Endothelial cell of umbilical vein (primary cell): ENCODE results near the gene PNPLA2. TPM values are rescaled to one million over a fixed set of nuclear protein-coding genes. Genes with fewer than 3 reads are reported as not detected.

ENCODE experiments used
- BruUV-seq: library from RNA; stranded (reverse); fragments of 400-500 nt; replicated peaks from 2 replicates; lab custom pipeline; 2021; lab: Mats Ljungman, UMichigan
- CTCF ChIA-PET: fragments of 300-600, 350-600 bp; sonication (Branson Sonifier 250); formaldehyde crosslinking; loops from one replicate; lab custom pipeline; 2021; ENCODE audit warnings: antibody characterized with exemption, inconsistent platforms; lab: Charles Lee
- POLR2A ChIA-PET: fragments of 300-600, 350-600 bp; sonication (Branson Sonifier 250); formaldehyde crosslinking; loops from one replicate; lab custom pipeline; 2021; ENCODE audit warnings: antibody characterized with exemption, inconsistent platforms; lab: Charles Lee
- DNase-seq: peaks from one replicate; pipeline ENCODE4 v3.0.0-alpha.2; 2011; ENCODE audit warnings: low read depth, low spot score
- FAIRE-seq: peaks from 2 replicates; lab custom pipeline; 2011; peaks lifted over from hg19 to GRCh38; lab: Jason Lieb, UNC
- H2AFZ ChIP-seq: 2 replicates; pipeline ENCODE4 v1.6.0; 2012; ENCODE audit warnings: low read depth, low read length, control low read depth, inconsistent platforms
- H3K27ac ChIP-seq: 2 replicates; pipeline ENCODE4 v1.5.1; 2011; ENCODE audit warnings: low read depth, mild to moderate bottlenecking, control low read depth, low read length, moderate library complexity; ENCODE audit not compliant: insufficient read depth
- H3K27me3 ChIP-seq, 2 experiments: 2 replicates each; pipeline versions ENCODE4 v1.6.0 to v1.6.1; 2011; ENCODE audit warnings: low read length in 2 of 2, mixed read lengths in 1 of 2; ENCODE audit not compliant: control insufficient read depth in 2 of 2, insufficient read depth in 2 of 2
- H3K36me3 ChIP-seq, 2 experiments: 2 replicates in 1 of 2; 3 replicates in 1 of 2; pipeline ENCODE4 v1.5.1; 2011; ENCODE audit warnings: low read length in 2 of 2, mild to moderate bottlenecking in 1 of 2, moderate library complexity in 1 of 2; ENCODE audit not compliant: control insufficient read depth in 2 of 2, insufficient read depth in 2 of 2; ENCODE audit errors: extremely low read depth in 1 of 2
- H3K4me1 ChIP-seq: 3 replicates; pipeline ENCODE4 v1.5.1; 2011; ENCODE audit warnings: mild to moderate bottlenecking, low read length; ENCODE audit not compliant: control insufficient read depth, insufficient read depth; ENCODE audit errors: extremely low read depth
- H3K4me2 ChIP-seq: 2 replicates; pipeline ENCODE4 v1.6.1; 2011; ENCODE audit warnings: low read length, control low read depth, mixed read lengths; ENCODE audit not compliant: insufficient read depth
- H3K4me3 ChIP-seq, 3 experiments: fragments of 200-600 bp in 1 of 3; sonication (generic), shearing (Covaris generic) in 1 of 3; replicated peaks in 1 of 3; 2 replicates each; pipeline ENCODE4 v1.5.1; 2011 to 2016; ENCODE audit warnings: control low read depth in 3 of 3, low read length in 3 of 3, mild to moderate bottlenecking in 2 of 3, inconsistent platforms in 1 of 3, low read depth in 1 of 3, moderate library complexity in 1 of 3; ENCODE audit not compliant: insufficient read depth in 1 of 3
- H3K79me2 ChIP-seq: 2 replicates; pipeline ENCODE4 v1.6.0; 2012; ENCODE audit warnings: low read length, inconsistent platforms; ENCODE audit not compliant: control insufficient read depth, insufficient read depth
- H3K9ac ChIP-seq: replicated peaks from 2 replicates; pipeline ENCODE3; 2011; ENCODE audit warnings: low read length, control low read depth; ENCODE audit not compliant: insufficient read depth; ENCODE audit errors: extremely low read depth
- H3K9me1 ChIP-seq: replicated peaks from 3 replicates; pipeline ENCODE4 v1.6.0; 2011; ENCODE audit warnings: mild to moderate bottlenecking, low read length; ENCODE audit not compliant: control insufficient read depth, insufficient read depth; ENCODE audit errors: extremely low read depth
- H3K9me3 ChIP-seq: replicated peaks from 2 replicates; pipeline ENCODE4 v1.5.1; 2012; ENCODE audit warnings: low read length, inconsistent platforms; ENCODE audit not compliant: control insufficient read depth, insufficient read depth
- H4K20me1 ChIP-seq: replicated peaks from 2 replicates; pipeline ENCODE3; 2011; ENCODE audit warnings: mild to moderate bottlenecking, low read length; ENCODE audit not compliant: control insufficient read depth, insufficient read depth; ENCODE audit errors: extremely low read depth
- EZH2 ChIP-seq: IDR thresholded peaks from 2 replicates; pipeline ENCODE4 v1.6.1; 2012; ENCODE audit warnings: borderline replicate concordance, low read depth, mild to moderate bottlenecking, moderate library complexity, low read length, inconsistent platforms; ENCODE audit not compliant: severe bottlenecking
- FOS ChIP-seq: IDR thresholded peaks from 2 replicates; pipeline ENCODE4 v1.6.1; 2011; ENCODE audit warnings: mild to moderate bottlenecking, low read length, moderate library complexity, borderline replicate concordance; ENCODE audit not compliant: insufficient read depth
- GATA2 ChIP-seq: IDR thresholded peaks from 2 replicates; pipeline ENCODE4 v1.7.0; 2011; ENCODE audit warnings: low read depth, mild to moderate bottlenecking, moderate library complexity, mixed read lengths, low read length; ENCODE audit not compliant: insufficient read length, insufficient read depth
- JUN ChIP-seq: IDR thresholded peaks from 2 replicates; pipeline ENCODE4 v1.6.1; 2011; ENCODE audit warnings: borderline replicate concordance, low read depth; ENCODE audit not compliant: insufficient read length, insufficient read depth
- MAX ChIP-seq: IDR thresholded peaks from 2 replicates; pipeline ENCODE4 v1.6.1; 2011; ENCODE audit not compliant: insufficient read depth, insufficient read length
- MYC ChIP-seq: IDR thresholded peaks from one replicate; pipeline ENCODE4 v1.6.1; 2011; ENCODE audit warnings: mild to moderate bottlenecking, low read depth, low read length
- POLR2A ChIP-seq: IDR thresholded peaks from 2 replicates; pipeline ENCODE4 v1.6.1; 2012; ENCODE audit warnings: low read depth, mild to moderate bottlenecking, control low read depth, low read length
- POLR2AphosphoS5 ChIP-seq: IDR thresholded peaks from 2 replicates; pipeline ENCODE4 v1.6.1; 2012; ENCODE audit warnings: low read depth, mild to moderate bottlenecking, control low read depth, low read length, moderate library complexity; ENCODE audit not compliant: insufficient read depth
- dilution Hi-C: fragments of 300-500 bp; cut with MboI; formaldehyde crosslinking; loops from one replicate; pipeline ENCODE4 v1.15.0; 2019; ENCODE audit warnings: low sequenced_read_pairs; ENCODE audit not compliant: extremely low pct_ligation_motif_present
- intact Hi-C: fragments of 100-400 bp; cut with micrococcal nuclease; formaldehyde crosslinking; loops from one replicate; pipeline ENCODE4 v1.10.0; 2022
- polyA plus RNA-seq, 4 experiments: library from polyadenylated mRNA; depleted of rRNA in 3 of 4; stranded (reverse) in 3 of 4; unstranded in 1 of 4; fragments of >200 nt; gene quantifications; 2 replicates each; pipeline versions ENCODE4 v1.2.1 to v1.2.3, GENCODE V29; 2011 to 2012; ENCODE audit warnings: missing spikeins in 1 of 4
- total RNA-seq: library from RNA; stranded (reverse); gene quantifications from 2 replicates; pipeline ENCODE4 v1.2.3, GENCODE V29; 2021
- TF ChIP-seq, protein P1 (sequence below), 2 donors: IDR thresholded peaks; 1 replicate in 1 of 2; 2 replicates in 1 of 2; pipeline ENCODE4 v1.5.1; 2011; ENCODE audit warnings: low read length in 2 of 2, mild to moderate bottlenecking in 2 of 2, moderate library complexity in 2 of 2, control low read depth in 1 of 2, inconsistent platforms in 1 of 2, low read depth in 1 of 2; ENCODE audit not compliant: insufficient read depth in 1 of 2; ENCODE audit errors: extremely low read depth in 1 of 2

PNPLA2 gene
- total and polyA plus RNA-seq, 2 donors (not counting 3 experiments of a cell fraction or from before 2014, with no cell fraction given): 73.1 to 75.6 TPM

GRCh38 chr11:772429-773390, 46.0 kb upstream of the PNPLA2 start:
- DNase-seq (no peak), FAIRE-seq (no peak)
- ChIA-PET POLR2A (no interaction called here), CTCF (no interaction called here)
- H3K27ac ChIP-seq: no peak overlapping the region
- H3K27me3 ChIP-seq: no peaks in the 10 kb centered on the region
- no peak overlapping the region for H3K4me3 ChIP-seq
- peaks cover 56% of the 10 kb centered on the region for H3K79me2 ChIP-seq
- H3K4me2 ChIP-seq: no peak overlapping the region
- no peak overlapping the region for H2AFZ ChIP-seq
- intact Hi-C loops (no loop called here), dilution Hi-C loops (no loop called here)
- TF ChIP-seq POLR2A (peak; percentile 27), POLR2AphosphoS5 (no peak)
- no peak overlapping the region for H3K9ac ChIP-seq
- H3K9me3 ChIP-seq: no peaks in the 10 kb centered on the region
- H3K36me3 ChIP-seq: peaks cover 17 to 37% of the 10 kb centered on the region in 2 experiments
- no TSS peak for BruUV-seq
- peaks cover 17% of the 10 kb centered on the region for H3K4me1 ChIP-seq
- H3K9me1 ChIP-seq: no peaks in the 10 kb centered on the region
- H4K20me1 ChIP-seq: no peaks in the 10 kb centered on the region

DNA sequence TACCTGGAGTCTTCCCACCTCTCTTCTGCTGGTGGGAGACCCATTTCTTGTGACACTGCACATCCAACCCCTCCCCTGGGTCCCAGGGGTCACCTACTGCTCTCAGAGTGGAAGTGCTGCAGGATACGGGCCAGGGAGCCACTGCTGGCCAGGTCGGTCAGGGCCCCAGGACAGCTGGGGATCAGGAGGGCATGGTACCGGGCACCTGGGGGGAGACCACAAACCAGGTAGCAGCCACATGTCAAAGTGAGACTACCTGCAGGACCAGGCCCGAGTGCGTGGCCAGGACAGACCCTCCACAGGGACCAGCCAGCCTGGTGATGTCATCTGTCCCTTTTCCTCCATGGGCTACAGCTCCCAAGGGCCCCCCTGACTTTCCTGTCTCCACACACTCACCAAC, 45.3 kb upstream of the PNPLA2 start:
- intact Hi-C loops: no loop called here
- Histone ChIP-seq H3K4me3 (no peak overlapping the region), H4K20me1 (no peaks in the 10 kb centered on the region), H3K79me2 (peaks cover 62% of the 10 kb centered on the region), H3K4me1 (peaks cover 22% of the 10 kb centered on the region), H3K36me3 (peaks cover 17 to 37% of the 10 kb centered on the region in 2 experiments), H3K27me3 (no peaks in the 10 kb centered on the region), H2AFZ (no peak overlapping the region), H3K9ac (no peak overlapping the region), H3K27ac (no peak overlapping the region), H3K9me3 (no peaks in the 10 kb centered on the region), H3K9me1 (no peaks in the 10 kb centered on the region), H3K4me2 (no peak overlapping the region)
- POLR2A ChIA-PET: no interaction called here
- dilution Hi-C loops: no loop called here
- CTCF ChIA-PET: no interaction called here
- TF ChIP-seq FOS (no peak), POLR2A (no peak), JUN (no peak), EZH2 (no peak), MYC (no peak), MAX (no peak), GATA2 (no peak), POLR2AphosphoS5 (no peak)
- TF ChIP-seq, protein P1, sequence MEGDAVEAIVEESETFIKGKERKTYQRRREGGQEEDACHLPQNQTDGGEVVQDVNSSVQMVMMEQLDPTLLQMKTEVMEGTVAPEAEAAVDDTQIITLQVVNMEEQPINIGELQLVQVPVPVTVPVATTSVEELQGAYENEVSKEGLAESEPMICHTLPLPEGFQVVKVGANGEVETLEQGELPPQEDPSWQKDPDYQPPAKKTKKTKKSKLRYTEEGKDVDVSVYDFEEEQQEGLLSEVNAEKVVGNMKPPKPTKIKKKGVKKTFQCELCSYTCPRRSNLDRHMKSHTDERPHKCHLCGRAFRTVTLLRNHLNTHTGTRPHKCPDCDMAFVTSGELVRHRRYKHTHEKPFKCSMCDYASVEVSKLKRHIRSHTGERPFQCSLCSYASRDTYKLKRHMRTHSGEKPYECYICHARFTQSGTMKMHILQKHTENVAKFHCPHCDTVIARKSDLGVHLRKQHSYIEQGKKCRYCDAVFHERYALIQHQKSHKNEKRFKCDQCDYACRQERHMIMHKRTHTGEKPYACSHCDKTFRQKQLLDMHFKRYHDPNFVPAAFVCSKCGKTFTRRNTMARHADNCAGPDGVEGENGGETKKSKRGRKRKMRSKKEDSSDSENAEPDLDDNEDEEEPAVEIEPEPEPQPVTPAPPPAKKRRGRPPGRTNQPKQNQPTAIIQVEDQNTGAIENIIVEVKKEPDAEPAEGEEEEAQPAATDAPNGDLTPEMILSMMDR (IDR thresholded peaks at IDR 0.05; ENCODE audit: extremely low read depth in 1 of 2, insufficient read depth in 1 of 2, low read depth in 1 of 2, low read length in 2 of 2): no peak
- DNase-seq (no peak), FAIRE-seq (no peak)
- BruUV-seq: no TSS peak
